GM18508 (cell line): Measurements from ENCODE around the gene FAM90A1.
"Not testable (repeated sequence)": the region's sequence is repeated elsewhere in the genome, so short reads cannot be mapped to it uniquely, and the experiment has no call there.

Experiments
- ATAC-seq: cut with Tn5 transposase; IDR thresholded peaks from one replicate; pipeline ENCODE4 v1.9.1; 2021; ENCODE audit warnings: moderate number of reproducible peaks; ENCODE audit not compliant: insufficient read depth, unreplicated experiment

FAM90A1 gene

DNA sequence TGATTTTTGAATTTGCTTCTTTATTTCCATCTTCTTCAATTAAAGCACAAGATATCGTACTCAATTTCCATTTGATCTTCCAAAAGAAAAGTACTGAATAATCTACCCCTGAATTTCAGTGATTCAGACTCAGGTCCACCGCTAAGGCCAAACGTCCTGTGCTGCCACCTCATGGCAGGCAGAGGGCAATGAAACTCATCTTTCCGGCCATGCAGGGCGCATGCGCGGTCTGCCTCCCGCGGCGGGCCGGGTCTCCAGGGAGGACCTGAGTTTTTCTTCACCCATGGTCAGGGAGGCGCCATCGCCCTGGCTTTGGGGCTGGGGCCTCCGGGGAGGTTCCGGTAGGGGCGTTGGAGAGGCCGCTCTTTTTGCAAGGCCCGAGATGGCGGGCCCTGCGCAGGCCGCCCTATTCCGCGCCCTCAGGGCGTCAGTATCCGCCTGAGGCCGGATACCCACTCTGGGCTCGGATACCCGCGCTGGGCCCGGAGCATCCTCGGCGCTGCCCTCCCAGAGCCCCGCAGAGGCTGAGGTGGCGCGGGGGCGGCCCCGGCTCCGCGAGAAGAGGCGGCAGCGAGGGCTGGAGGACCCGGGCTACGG is 47.3 kb downstream of the FAM90A1 start:
- not testable (repeated sequence) for ATAC-seq

- not testable (repeated sequence) for ATAC-seq
Observed at GRCh38 chr12:8172911-8173310, 54.5 kb downstream of the FAM90A1 start.
